ENCODE results near the gene SLC46A1. TPM values are rescaled to one million over a fixed set of nuclear protein-coding genes. Genes with fewer than 3 reads are reported as not detected.

Gene SLC46A1
- total and polyA plus RNA-seq, 9 of the 15 experiments (the other 6 are each of a cell fraction or from before 2014, with no cell fraction given), result 0.24 to 5.5 (median 3.1) TPM

DNA sequence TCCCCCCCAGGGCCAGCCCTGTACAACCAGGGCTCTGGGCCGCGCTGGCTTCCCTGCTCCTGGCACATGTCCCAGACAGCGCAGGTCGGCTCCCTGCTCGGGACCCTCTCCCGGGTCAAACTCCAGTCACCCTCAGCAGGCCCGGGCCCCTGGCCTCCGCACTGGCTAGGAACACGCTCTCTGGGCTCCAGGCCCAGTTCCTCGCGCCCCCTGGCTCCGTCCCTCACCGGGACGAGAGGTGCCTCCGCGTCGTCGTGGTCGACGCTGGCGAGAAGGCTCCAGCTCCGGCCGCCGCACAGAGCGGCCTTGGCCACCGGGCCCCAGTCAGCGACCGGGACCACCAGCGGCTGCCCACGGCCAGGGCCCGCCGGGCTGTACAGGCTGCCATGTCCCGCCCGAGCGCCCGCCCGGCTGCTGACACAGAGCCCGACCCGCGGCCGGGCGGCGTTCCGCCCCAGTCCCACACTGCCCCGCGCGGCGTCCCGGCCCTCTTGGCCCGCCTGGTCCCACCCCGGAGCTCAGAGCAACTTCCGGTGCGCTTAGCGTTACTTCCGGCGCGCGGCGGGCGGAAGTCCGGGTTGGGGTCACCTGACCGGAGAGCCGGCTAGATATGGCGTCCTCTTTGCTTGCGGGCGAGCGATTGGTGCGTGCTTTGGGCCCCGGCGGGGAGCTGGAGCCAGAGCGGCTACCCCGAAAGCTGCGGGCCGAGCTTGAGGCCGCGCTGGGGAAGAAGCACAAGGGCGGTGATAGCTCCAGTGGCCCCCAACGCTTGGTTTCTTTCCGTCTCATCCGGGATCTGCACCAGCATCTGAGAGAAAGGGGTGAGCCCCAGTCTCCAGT lies 48.7 kb downstream of the SLC46A1 start, which contains the start of gene POLDIP2 (continued):
- TF ChIP-seq ZNF384 (IDR thresholded peaks at IDR 0.05; ENCODE audit: low read depth, low read length), result no peak
- TF ChIP-seq PML (IDR thresholded peaks at IDR 0.05; ENCODE audit: low read length), result peak; percentile 60; the same call in 1 of the 2 replicates
- TF ChIP-seq, protein P1, sequence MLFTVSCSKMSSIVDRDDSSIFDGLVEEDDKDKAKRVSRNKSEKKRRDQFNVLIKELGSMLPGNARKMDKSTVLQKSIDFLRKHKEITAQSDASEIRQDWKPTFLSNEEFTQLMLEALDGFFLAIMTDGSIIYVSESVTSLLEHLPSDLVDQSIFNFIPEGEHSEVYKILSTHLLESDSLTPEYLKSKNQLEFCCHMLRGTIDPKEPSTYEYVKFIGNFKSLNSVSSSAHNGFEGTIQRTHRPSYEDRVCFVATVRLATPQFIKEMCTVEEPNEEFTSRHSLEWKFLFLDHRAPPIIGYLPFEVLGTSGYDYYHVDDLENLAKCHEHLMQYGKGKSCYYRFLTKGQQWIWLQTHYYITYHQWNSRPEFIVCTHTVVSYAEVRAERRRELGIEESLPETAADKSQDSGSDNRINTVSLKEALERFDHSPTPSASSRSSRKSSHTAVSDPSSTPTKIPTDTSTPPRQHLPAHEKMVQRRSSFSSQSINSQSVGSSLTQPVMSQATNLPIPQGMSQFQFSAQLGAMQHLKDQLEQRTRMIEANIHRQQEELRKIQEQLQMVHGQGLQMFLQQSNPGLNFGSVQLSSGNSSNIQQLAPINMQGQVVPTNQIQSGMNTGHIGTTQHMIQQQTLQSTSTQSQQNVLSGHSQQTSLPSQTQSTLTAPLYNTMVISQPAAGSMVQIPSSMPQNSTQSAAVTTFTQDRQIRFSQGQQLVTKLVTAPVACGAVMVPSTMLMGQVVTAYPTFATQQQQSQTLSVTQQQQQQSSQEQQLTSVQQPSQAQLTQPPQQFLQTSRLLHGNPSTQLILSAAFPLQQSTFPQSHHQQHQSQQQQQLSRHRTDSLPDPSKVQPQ (CRISPR knock-in tag; IDR thresholded peaks at IDR 0.05; ENCODE audit: borderline replicate concordance), result no peak
- TF ChIP-seq BRCA1 (IDR thresholded peaks at IDR 0.05), result no peak
- no peak for TF ChIP-seq BRCA1 (CRISPR knock-in tag; IDR thresholded peaks at IDR 0.05)
- TF ChIP-seq, protein P2, sequence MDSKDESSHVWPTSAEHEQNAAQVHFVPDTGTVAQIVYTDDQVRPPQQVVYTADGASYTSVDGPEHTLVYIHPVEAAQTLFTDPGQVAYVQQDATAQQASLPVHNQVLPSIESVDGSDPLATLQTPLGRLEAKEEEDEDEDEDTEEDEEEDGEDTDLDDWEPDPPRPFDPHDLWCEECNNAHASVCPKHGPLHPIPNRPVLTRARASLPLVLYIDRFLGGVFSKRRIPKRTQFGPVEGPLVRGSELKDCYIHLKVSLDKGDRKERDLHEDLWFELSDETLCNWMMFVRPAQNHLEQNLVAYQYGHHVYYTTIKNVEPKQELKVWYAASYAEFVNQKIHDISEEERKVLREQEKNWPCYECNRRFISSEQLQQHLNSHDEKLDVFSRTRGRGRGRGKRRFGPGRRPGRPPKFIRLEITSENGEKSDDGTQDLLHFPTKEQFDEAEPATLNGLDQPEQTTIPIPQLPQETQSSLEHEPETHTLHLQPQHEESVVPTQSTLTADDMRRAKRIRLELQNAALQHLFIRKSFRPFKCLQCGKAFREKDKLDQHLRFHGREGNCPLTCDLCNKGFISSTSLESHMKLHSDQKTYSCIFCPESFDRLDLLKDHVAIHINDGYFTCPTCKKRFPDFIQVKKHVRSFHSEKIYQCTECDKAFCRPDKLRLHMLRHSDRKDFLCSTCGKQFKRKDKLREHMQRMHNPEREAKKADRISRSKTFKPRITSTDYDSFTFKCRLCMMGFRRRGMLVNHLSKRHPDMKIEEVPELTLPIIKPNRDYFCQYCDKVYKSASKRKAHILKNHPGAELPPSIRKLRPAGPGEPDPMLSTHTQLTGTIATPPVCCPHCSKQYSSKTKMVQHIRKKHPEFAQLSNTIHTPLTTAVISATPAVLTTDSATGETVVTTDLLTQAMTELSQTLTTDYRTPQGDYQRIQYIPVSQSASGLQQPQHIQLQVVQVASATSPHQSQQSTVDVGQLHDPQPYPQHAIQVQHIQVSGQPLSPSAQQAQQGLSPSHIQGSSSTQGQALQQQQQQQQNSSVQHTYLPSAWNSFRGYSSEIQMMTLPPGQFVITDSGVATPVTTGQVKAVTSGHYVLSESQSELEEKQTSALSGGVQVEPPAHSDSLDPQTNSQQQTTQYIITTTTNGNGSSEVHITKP (IDR thresholded peaks at IDR 0.05; ENCODE audit: partially characterized antibody), result no peak
- TF ChIP-seq NCOA1 (IDR thresholded peaks at IDR 0.05; ENCODE audit: low read depth), result peak; percentile 69
- TF ChIP-seq, protein P3, sequence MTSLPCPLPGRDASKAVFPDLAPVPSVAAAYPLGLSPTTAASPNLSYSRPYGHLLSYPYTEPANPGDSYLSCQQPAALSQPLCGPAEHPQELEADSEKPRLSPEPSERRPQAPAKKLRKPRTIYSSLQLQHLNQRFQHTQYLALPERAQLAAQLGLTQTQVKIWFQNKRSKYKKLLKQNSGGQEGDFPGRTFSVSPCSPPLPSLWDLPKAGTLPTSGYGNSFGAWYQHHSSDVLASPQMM (CRISPR knock-in tag; IDR thresholded peaks at IDR 0.05), result no peak
- peak; percentile 33 for TF ChIP-seq SP2 (IDR thresholded peaks at IDR 0.05; ENCODE audit: extremely low read depth, low read depth, low read length, poor library complexity, severe bottlenecking)
- TF ChIP-seq, protein P4, sequence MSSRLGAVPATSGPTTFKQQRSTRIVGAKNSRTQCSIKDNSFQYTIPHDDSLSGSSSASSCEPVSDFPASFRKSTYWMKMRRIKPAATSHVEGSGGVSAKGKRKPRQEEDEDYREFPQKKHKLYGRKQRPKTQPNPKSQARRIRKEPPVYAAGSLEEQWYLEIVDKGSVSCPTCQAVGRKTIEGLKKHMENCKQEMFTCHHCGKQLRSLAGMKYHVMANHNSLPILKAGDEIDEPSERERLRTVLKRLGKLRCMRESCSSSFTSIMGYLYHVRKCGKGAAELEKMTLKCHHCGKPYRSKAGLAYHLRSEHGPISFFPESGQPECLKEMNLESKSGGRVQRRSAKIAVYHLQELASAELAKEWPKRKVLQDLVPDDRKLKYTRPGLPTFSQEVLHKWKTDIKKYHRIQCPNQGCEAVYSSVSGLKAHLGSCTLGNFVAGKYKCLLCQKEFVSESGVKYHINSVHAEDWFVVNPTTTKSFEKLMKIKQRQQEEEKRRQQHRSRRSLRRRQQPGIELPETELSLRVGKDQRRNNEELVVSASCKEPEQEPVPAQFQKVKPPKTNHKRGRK (tag; IDR thresholded peaks at IDR 0.05), result no peak
- TF ChIP-seq MAZ (CRISPR knock-in tag; conservative IDR thresholded peaks at IDR 0.05 in 1 of 2, IDR thresholded peaks at IDR 0.05 in 1 of 2), result peak; percentile 71 to 80; a peak in 3 of 4 replicates
- TF ChIP-seq SMAD3 (CRISPR knock-in tag; conservative IDR thresholded peaks at IDR 0.05), result no peak
- TF ChIP-seq, protein P5, sequence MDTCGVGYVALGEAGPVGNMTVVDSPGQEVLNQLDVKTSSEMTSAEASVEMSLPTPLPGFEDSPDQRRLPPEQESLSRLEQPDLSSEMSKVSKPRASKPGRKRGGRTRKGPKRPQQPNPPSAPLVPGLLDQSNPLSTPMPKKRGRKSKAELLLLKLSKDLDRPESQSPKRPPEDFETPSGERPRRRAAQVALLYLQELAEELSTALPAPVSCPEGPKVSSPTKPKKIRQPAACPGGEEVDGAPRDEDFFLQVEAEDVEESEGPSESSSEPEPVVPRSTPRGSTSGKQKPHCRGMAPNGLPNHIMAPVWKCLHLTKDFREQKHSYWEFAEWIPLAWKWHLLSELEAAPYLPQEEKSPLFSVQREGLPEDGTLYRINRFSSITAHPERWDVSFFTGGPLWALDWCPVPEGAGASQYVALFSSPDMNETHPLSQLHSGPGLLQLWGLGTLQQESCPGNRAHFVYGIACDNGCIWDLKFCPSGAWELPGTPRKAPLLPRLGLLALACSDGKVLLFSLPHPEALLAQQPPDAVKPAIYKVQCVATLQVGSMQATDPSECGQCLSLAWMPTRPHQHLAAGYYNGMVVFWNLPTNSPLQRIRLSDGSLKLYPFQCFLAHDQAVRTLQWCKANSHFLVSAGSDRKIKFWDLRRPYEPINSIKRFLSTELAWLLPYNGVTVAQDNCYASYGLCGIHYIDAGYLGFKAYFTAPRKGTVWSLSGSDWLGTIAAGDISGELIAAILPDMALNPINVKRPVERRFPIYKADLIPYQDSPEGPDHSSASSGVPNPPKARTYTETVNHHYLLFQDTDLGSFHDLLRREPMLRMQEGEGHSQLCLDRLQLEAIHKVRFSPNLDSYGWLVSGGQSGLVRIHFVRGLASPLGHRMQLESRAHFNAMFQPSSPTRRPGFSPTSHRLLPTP (IDR thresholded peaks at IDR 0.05; ENCODE audit: borderline replicate concordance, extremely low read depth, insufficient read length), result no peak
- TF ChIP-seq TCF7 (IDR thresholded peaks at IDR 0.05; ENCODE audit: borderline replicate concordance), result no peak

Measured in K562 (cell line).